Measurements from ENCODE around the gene IRAG1.

Gene IRAG1

GRCh38 chr11:10725907-10726253, 32.3 kb upstream of the IRAG1 start:
- Histone ChIP-seq H3K4me3 (ENCODE audit: low read depth in 1 of 2, low read length in 2 of 2) (no peak overlapping the region), H3K27ac (ENCODE audit: low read depth, low read length) (no peak overlapping the region), H3K36me3 (ENCODE audit: control insufficient read depth in 1 of 2, insufficient read depth in 2 of 2, low read length in 2 of 2) (no peaks in the 10 kb centered on the region), H3K9ac (ENCODE audit: low read depth in 1 of 2, low read length in 2 of 2) (no peak overlapping the region), H3K9me3 (ENCODE audit: control insufficient read depth in 1 of 2, low read length in 2 of 2) (no peaks in the 10 kb centered on the region), H3K27me3 (ENCODE audit: control insufficient read depth in 1 of 2, insufficient read depth in 2 of 2, low read length in 2 of 2) (no peaks in the 10 kb centered on the region), H3K4me1 (ENCODE audit: control insufficient read depth in 1 of 2, insufficient read depth in 2 of 2, low read length in 2 of 2) (no peaks in the 10 kb centered on the region)

GRCh38 chr11:10725114-10725906, 31.8 kb upstream of the IRAG1 start:
- Histone ChIP-seq H3K9me3 (ENCODE audit: control insufficient read depth in 1 of 2, low read length in 2 of 2) (no peaks in the 10 kb centered on the region), H3K27ac (ENCODE audit: low read depth, low read length) (no peak overlapping the region), H3K4me3 (ENCODE audit: low read depth in 1 of 2, low read length in 2 of 2) (no peak overlapping the region), H3K27me3 (ENCODE audit: control insufficient read depth in 1 of 2, insufficient read depth in 2 of 2, low read length in 2 of 2) (no peaks in the 10 kb centered on the region), H3K4me1 (ENCODE audit: control insufficient read depth in 1 of 2, insufficient read depth in 2 of 2, low read length in 2 of 2) (no peaks in the 10 kb centered on the region), H3K9ac (ENCODE audit: low read depth in 1 of 2, low read length in 2 of 2) (no peak overlapping the region), H3K36me3 (ENCODE audit: control insufficient read depth in 1 of 2, insufficient read depth in 2 of 2, low read length in 2 of 2) (no peaks in the 10 kb centered on the region)

GRCh38 chr11:10722307-10722706, 28.8 kb upstream of the IRAG1 start:
- Histone ChIP-seq H3K4me3 (ENCODE audit: low read depth in 1 of 2, low read length in 2 of 2) (no peak overlapping the region), H3K36me3 (ENCODE audit: control insufficient read depth in 1 of 2, insufficient read depth in 2 of 2, low read length in 2 of 2) (no peaks in the 10 kb centered on the region), H3K27me3 (ENCODE audit: control insufficient read depth in 1 of 2, insufficient read depth in 2 of 2, low read length in 2 of 2) (no peaks in the 10 kb centered on the region), H3K9ac (ENCODE audit: low read depth in 1 of 2, low read length in 2 of 2) (no peak overlapping the region), H3K27ac (ENCODE audit: low read depth, low read length) (no peak overlapping the region), H3K4me1 (ENCODE audit: control insufficient read depth in 1 of 2, insufficient read depth in 2 of 2, low read length in 2 of 2) (no peaks in the 10 kb centered on the region), H3K9me3 (ENCODE audit: control insufficient read depth in 1 of 2, low read length in 2 of 2) (no peaks in the 10 kb centered on the region)

- no peak overlapping the region for H3K4me3 ChIP-seq (ENCODE audit: low read depth in 1 of 2, low read length in 2 of 2)
- H3K9me3 ChIP-seq (ENCODE audit: control insufficient read depth in 1 of 2, low read length in 2 of 2) = no peaks in the 10 kb centered on the region
- no peaks in the 10 kb centered on the region for H3K27me3 ChIP-seq (ENCODE audit: control insufficient read depth in 1 of 2, insufficient read depth in 2 of 2, low read length in 2 of 2)
- no peaks in the 10 kb centered on the region for H3K4me1 ChIP-seq (ENCODE audit: control insufficient read depth in 1 of 2, insufficient read depth in 2 of 2, low read length in 2 of 2)
- no peak overlapping the region for H3K27ac ChIP-seq (ENCODE audit: low read depth, low read length)
- H3K36me3 ChIP-seq (ENCODE audit: control insufficient read depth in 1 of 2, insufficient read depth in 2 of 2, low read length in 2 of 2) = no peaks in the 10 kb centered on the region
- no peak overlapping the region for H3K9ac ChIP-seq (ENCODE audit: low read depth in 1 of 2, low read length in 2 of 2)
Observed at GRCh38 chr11:10720881-10721376, 27.4 kb upstream of the IRAG1 start.

DNA sequence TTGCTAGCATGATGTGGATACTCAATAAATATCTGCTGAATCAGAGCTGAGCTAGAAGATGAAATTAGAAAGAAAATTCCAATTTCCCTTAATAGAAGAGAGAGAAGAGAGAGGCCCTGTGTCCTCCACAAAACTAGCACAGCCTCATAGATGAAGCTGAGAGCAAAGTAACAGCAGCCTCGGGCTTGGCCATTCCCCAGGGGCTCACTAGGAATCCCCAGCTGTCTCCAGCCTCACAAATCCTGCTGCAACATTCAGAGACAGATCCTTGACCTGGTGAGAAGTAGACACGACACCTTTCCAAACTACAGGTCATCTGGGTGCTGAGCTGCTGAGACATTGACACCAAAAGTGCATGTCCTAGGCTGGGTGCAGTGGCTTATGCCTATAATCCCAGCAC, 26.1 kb upstream of the IRAG1 start:
- H3K36me3 ChIP-seq (ENCODE audit: control insufficient read depth in 1 of 2, insufficient read depth in 2 of 2, low read length in 2 of 2) = no peaks in the 10 kb centered on the region
- no peaks in the 10 kb centered on the region for H3K27me3 ChIP-seq (ENCODE audit: control insufficient read depth in 1 of 2, insufficient read depth in 2 of 2, low read length in 2 of 2)
- H3K4me1 ChIP-seq (ENCODE audit: control insufficient read depth in 1 of 2, insufficient read depth in 2 of 2, low read length in 2 of 2) = no peaks in the 10 kb centered on the region
- H3K4me3 ChIP-seq (ENCODE audit: low read depth in 1 of 2, low read length in 2 of 2) = no peak overlapping the region
- H3K9me3 ChIP-seq (ENCODE audit: control insufficient read depth in 1 of 2, low read length in 2 of 2) = no peaks in the 10 kb centered on the region
- no peak overlapping the region for H3K27ac ChIP-seq (ENCODE audit: low read depth, low read length)
- no peak overlapping the region for H3K9ac ChIP-seq (ENCODE audit: low read depth in 1 of 2, low read length in 2 of 2)

- H3K27ac ChIP-seq (ENCODE audit: low read depth, low read length) = no peak overlapping the region
- no peaks in the 10 kb centered on the region for H3K27me3 ChIP-seq (ENCODE audit: control insufficient read depth in 1 of 2, insufficient read depth in 2 of 2, low read length in 2 of 2)
- no peak overlapping the region for H3K9ac ChIP-seq (ENCODE audit: low read depth in 1 of 2, low read length in 2 of 2)
- no peak overlapping the region for H3K4me3 ChIP-seq (ENCODE audit: low read depth in 1 of 2, low read length in 2 of 2)
- no peaks in the 10 kb centered on the region for H3K4me1 ChIP-seq (ENCODE audit: control insufficient read depth in 1 of 2, insufficient read depth in 2 of 2, low read length in 2 of 2)
- H3K9me3 ChIP-seq (ENCODE audit: control insufficient read depth in 1 of 2, low read length in 2 of 2) = no peaks in the 10 kb centered on the region
- no peaks in the 10 kb centered on the region for H3K36me3 ChIP-seq (ENCODE audit: control insufficient read depth in 1 of 2, insufficient read depth in 2 of 2, low read length in 2 of 2)
Observed at GRCh38 chr11:10716543-10717259, 23.1 kb upstream of the IRAG1 start.

DNA sequence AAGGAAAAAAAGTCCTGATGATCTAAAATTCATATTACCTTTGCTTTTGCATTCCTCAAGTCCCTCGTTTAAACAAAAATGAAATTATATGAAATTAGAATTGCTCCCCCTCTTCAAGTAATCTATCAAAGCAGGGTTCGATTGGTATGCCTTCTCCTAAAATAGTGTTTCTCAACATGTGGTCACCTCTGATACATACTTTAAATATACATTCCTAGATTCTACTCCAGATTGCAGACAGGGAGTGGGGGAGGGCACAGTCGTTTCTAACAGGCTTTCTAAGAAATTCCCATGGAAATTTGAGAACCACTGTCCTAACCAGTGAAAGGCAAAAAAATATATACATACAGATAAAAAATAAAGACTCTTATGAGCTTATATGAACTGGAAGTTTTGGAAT, 22.6 kb upstream of the IRAG1 start:
- Histone ChIP-seq H3K27ac (ENCODE audit: low read depth, low read length) (no peak overlapping the region), H3K4me1 (ENCODE audit: control insufficient read depth in 1 of 2, insufficient read depth in 2 of 2, low read length in 2 of 2) (no peaks in the 10 kb centered on the region), H3K9me3 (ENCODE audit: control insufficient read depth in 1 of 2, low read length in 2 of 2) (no peaks in the 10 kb centered on the region), H3K9ac (ENCODE audit: low read depth in 1 of 2, low read length in 2 of 2) (no peak overlapping the region), H3K36me3 (ENCODE audit: control insufficient read depth in 1 of 2, insufficient read depth in 2 of 2, low read length in 2 of 2) (no peaks in the 10 kb centered on the region), H3K27me3 (ENCODE audit: control insufficient read depth in 1 of 2, insufficient read depth in 2 of 2, low read length in 2 of 2) (no peaks in the 10 kb centered on the region), H3K4me3 (ENCODE audit: low read depth in 1 of 2, low read length in 2 of 2) (no peak overlapping the region)

DNA sequence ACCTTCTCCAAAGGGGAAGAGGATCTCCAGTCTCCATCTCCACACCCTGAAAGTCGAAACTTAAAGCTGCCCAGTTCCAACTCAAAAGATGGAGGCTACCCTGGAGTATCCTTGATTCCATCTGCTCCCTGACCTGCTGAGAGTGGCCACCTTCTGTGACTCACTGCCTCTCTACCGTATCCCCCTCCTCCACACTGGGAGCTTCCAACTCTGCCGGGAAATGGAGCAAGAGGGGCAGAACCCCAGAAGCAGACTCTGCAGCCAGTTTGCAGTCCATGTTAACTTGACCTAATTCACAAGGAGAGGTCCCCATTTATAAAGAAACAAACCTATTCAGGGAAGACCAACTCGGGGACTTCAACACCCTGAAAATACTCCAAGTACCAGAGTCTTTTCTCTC, 22.0 kb upstream of the IRAG1 start:
- Histone ChIP-seq H3K4me1 (ENCODE audit: control insufficient read depth in 1 of 2, insufficient read depth in 2 of 2, low read length in 2 of 2) (no peaks in the 10 kb centered on the region), H3K4me3 (ENCODE audit: low read depth in 1 of 2, low read length in 2 of 2) (no peak overlapping the region), H3K27me3 (ENCODE audit: control insufficient read depth in 1 of 2, insufficient read depth in 2 of 2, low read length in 2 of 2) (no peaks in the 10 kb centered on the region), H3K9me3 (ENCODE audit: control insufficient read depth in 1 of 2, low read length in 2 of 2) (no peaks in the 10 kb centered on the region), H3K27ac (ENCODE audit: low read depth, low read length) (no peak overlapping the region), H3K9ac (ENCODE audit: low read depth in 1 of 2, low read length in 2 of 2) (no peak overlapping the region), H3K36me3 (ENCODE audit: control insufficient read depth in 1 of 2, insufficient read depth in 2 of 2, low read length in 2 of 2) (no peaks in the 10 kb centered on the region)

DNA sequence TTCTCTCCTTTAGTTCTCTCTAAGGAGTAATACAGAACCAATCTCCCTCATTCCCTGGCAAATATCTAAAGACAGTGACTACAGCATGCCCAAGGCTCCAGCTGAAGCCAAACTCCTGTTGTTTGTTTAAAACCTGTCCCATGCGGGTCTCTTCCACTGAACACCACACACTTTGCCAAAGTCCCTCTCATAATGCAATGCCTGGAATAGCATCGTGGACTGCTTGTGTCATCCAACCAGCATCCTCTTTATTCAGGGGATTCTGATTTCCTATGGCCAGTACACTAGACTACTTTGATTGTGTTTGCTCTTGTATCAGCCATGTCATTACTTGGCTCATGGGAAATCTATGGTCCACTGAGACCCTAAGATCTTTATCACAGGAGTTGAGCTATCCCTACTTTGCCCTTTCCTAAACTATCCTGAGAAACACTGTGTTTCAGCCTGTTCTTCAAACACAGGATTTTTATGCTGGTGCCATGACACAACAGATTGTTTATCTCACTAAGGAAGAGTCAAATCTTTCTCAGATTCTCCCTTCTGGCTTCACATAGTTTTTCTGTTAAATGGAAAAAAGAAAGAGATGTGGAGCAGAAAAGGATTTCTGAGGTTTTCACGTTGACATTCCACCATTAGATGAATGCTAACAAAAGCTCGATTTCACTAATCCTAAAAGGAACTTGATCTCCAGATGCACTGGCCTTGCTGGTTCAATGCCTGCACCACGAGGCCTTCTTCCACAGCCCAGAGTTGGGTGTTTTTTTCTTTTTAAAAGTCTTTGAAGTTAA, 15.9 kb upstream of the IRAG1 start:
- Histone ChIP-seq H3K27ac (ENCODE audit: low read depth, low read length) (no peak overlapping the region), H3K27me3 (ENCODE audit: control insufficient read depth in 1 of 2, insufficient read depth in 2 of 2, low read length in 2 of 2) (no peaks in the 10 kb centered on the region), H3K9ac (ENCODE audit: low read depth in 1 of 2, low read length in 2 of 2) (no peak overlapping the region), H3K9me3 (ENCODE audit: control insufficient read depth in 1 of 2, low read length in 2 of 2) (no peaks in the 10 kb centered on the region), H3K36me3 (ENCODE audit: control insufficient read depth in 1 of 2, insufficient read depth in 2 of 2, low read length in 2 of 2) (no peaks in the 10 kb centered on the region), H3K4me3 (ENCODE audit: low read depth in 1 of 2, low read length in 2 of 2) (no peak overlapping the region), H3K4me1 (ENCODE audit: control insufficient read depth in 1 of 2, insufficient read depth in 2 of 2, low read length in 2 of 2) (no peaks in the 10 kb centered on the region)

- H3K36me3 ChIP-seq (ENCODE audit: control insufficient read depth in 1 of 2, insufficient read depth in 2 of 2, low read length in 2 of 2) = no peaks in the 10 kb centered on the region
- no peak overlapping the region for H3K4me3 ChIP-seq (ENCODE audit: low read depth in 1 of 2, low read length in 2 of 2)
- no peaks in the 10 kb centered on the region for H3K27me3 ChIP-seq (ENCODE audit: control insufficient read depth in 1 of 2, insufficient read depth in 2 of 2, low read length in 2 of 2)
Observed at GRCh38 chr11:10708131-10708530, 14.6 kb upstream of the IRAG1 start.

More at GRCh38 chr11:10708131-10708530, 14.6 kb upstream of the IRAG1 start:
- H3K27ac ChIP-seq (ENCODE audit: low read depth, low read length) = no peak overlapping the region
- H3K4me1 ChIP-seq (ENCODE audit: control insufficient read depth in 1 of 2, insufficient read depth in 2 of 2, low read length in 2 of 2) = no peaks in the 10 kb centered on the region
- H3K9ac ChIP-seq (ENCODE audit: low read depth in 1 of 2, low read length in 2 of 2) = no peak overlapping the region
- H3K9me3 ChIP-seq (ENCODE audit: control insufficient read depth in 1 of 2, low read length in 2 of 2) = no peaks in the 10 kb centered on the region

All from duodenal mucosa (tissue), 2 donors.